B cell (primary cell): ENCODE results near the gene SLC2A6. TPM values are rescaled to one million over a fixed set of nuclear protein-coding genes. Genes with fewer than 3 reads are reported as not detected.
A peak's percentile ranks its signal among the peaks of the same experiment; 100 is the strongest.

ENCODE experiments used
- ATAC-seq: fragments of 200-7000 bp; cut with Tn5 transposase; one replicate; pipeline ENCODE4 v1.10.0; 2021; ENCODE audit warnings: low read depth, mild to moderate bottlenecking, moderate number of reproducible peaks, moderate library complexity
- CTCF ChIA-PET: fragments of 350-600 bp; sonication (Branson Sonifier 250); formaldehyde crosslinking; loops from one replicate; lab custom pipeline; 2021; ENCODE audit warnings: antibody characterized with exemption, inconsistent platforms; lab: Charles Lee
- POLR2A ChIA-PET: fragments of 350-600 bp; sonication (Branson Sonifier 250); formaldehyde crosslinking; loops from one replicate; lab custom pipeline; 2021; ENCODE audit warnings: antibody characterized with exemption; lab: Charles Lee
- DNase-seq: peaks from one replicate; pipeline ENCODE4 v3.0.0; 2013
- H2AFZ ChIP-seq: 2 replicates; pipeline ENCODE4 v1.6.1; 2012; ENCODE audit warnings: mild to moderate bottlenecking, low read depth, low read length; ENCODE audit not compliant: insufficient read depth, poor library complexity, severe bottlenecking
- H3K27ac ChIP-seq, 2 donors: 1 replicate in 1 of 2; 2 replicates in 1 of 2; pipeline ENCODE4 v1.5.1; 2012 to 2013; ENCODE audit warnings: low read length in 2 of 2, mild to moderate bottlenecking in 2 of 2, moderate library complexity in 1 of 2
- H3K27me3 ChIP-seq, 4 experiments: fragments of 200-600 bp in 1 of 4; sonication (generic) in 1 of 4; replicated peaks in 1 of 4; 1 replicate in 2 of 4; 2 replicates in 2 of 4; pipeline versions ENCODE4 v1.6.1 to v1.7.0; 2013 to 2016; ENCODE audit warnings: low read length in 3 of 4, mild to moderate bottlenecking in 2 of 4, mixed read lengths in 1 of 4, moderate library complexity in 1 of 4; ENCODE audit not compliant: insufficient read depth in 4 of 4, control insufficient read depth in 3 of 4; ENCODE audit errors: control extremely low read depth in 1 of 4
- H3K36me3 ChIP-seq, 2 experiments: replicated peaks in 1 of 2; 1 replicate in 1 of 2; 2 replicates in 1 of 2; pipeline versions ENCODE4 v1.6.1 to v1.7.1; 2013; ENCODE audit warnings: low read length in 1 of 2; ENCODE audit not compliant: insufficient read depth in 2 of 2, control insufficient read depth in 1 of 2; ENCODE audit errors: control extremely low read depth in 1 of 2, extremely low read depth in 1 of 2
- H3K4me1 ChIP-seq, 2 donors: fragments of 200-600 bp in 1 of 2; sonication (generic) in 1 of 2; 1 replicate in 1 of 2; 2 replicates in 1 of 2; pipeline versions ENCODE4 v1.5.1 to v1.6.1; 2013 to 2017; ENCODE audit warnings: low read length in 2 of 2; ENCODE audit not compliant: control insufficient read depth in 2 of 2, insufficient read depth in 2 of 2
- H3K4me2 ChIP-seq: replicated peaks from 2 replicates; pipeline ENCODE3; 2012; ENCODE audit warnings: mild to moderate bottlenecking, low read depth, low read length; ENCODE audit not compliant: poor library complexity, severe bottlenecking
- H3K4me3 ChIP-seq, 5 experiments: fragments of 200-600 bp in 1 of 5; sonication (generic) in 1 of 5; 1 replicate in 3 of 5; 2 replicates in 2 of 5; pipeline versions ENCODE4 v1.5.1 to v1.7.0; 2011 to 2016; ENCODE audit warnings: low read length in 4 of 5, mild to moderate bottlenecking in 4 of 5, low read depth in 2 of 5, control low read depth in 1 of 5, moderate library complexity in 1 of 5; ENCODE audit not compliant: insufficient read depth in 1 of 5; ENCODE audit errors: control extremely low read depth in 1 of 5, extremely low read depth in 1 of 5
- H3K79me2 ChIP-seq: fragments of 200-600 bp; sonication (generic); one replicate; pipeline ENCODE4 v1.6.0; 2016; ENCODE audit warnings: low read length; ENCODE audit not compliant: control insufficient read depth, insufficient read depth
- H3K9ac ChIP-seq: fragments of 200-600 bp; sonication (generic); 2 replicates; pipeline ENCODE4 v1.6.1; 2017; ENCODE audit warnings: mild to moderate bottlenecking, low read length, moderate library complexity
- H3K9me3 ChIP-seq, 3 donors: one replicate each; pipeline versions ENCODE4 v1.6.1 to v1.7.1; 2013; ENCODE audit warnings: low read length in 2 of 3; ENCODE audit not compliant: control insufficient read depth in 2 of 3, insufficient read depth in 1 of 3; ENCODE audit errors: control extremely low read depth in 1 of 3
- H4K20me1 ChIP-seq: 2 replicates; pipeline ENCODE4 v1.6.0; 2012; ENCODE audit warnings: mild to moderate bottlenecking, low read length; ENCODE audit not compliant: insufficient read depth, control insufficient read depth, poor library complexity, severe bottlenecking
- H3K27ac Mint-ChIP-seq: one replicate; pipeline ENCODE4 v1.8.0; 2021; ENCODE audit warnings: mixed read lengths
- H3K27me3 Mint-ChIP-seq: one replicate; pipeline ENCODE4 v1.8.0; 2021; ENCODE audit warnings: mixed read lengths
- H3K4me1 Mint-ChIP-seq: one replicate; pipeline ENCODE4 v1.8.0; 2021; ENCODE audit warnings: mixed read lengths
- H3K4me3 Mint-ChIP-seq: one replicate; pipeline ENCODE4 v1.8.0; 2021; ENCODE audit warnings: mixed read lengths
- H3K9me3 Mint-ChIP-seq: one replicate; pipeline ENCODE4 v1.8.0; 2022; ENCODE audit warnings: mixed read lengths; ENCODE audit not compliant: insufficient read depth
- EZH2 ChIP-seq: IDR thresholded peaks from 2 replicates; pipeline ENCODE4 v1.6.1; 2012; ENCODE audit warnings: borderline replicate concordance, low read depth, mild to moderate bottlenecking, moderate library complexity, low read length; ENCODE audit not compliant: insufficient read depth, poor library complexity, severe bottlenecking
- WGBS: methylation state at CpG from one replicate; pipeline ENCODE4 v1.1.5; 2013; ENCODE audit warnings: missing lambda C conversion rate; ENCODE audit not compliant: insufficient coverage; 5-methylcytosine and 5-hydroxymethylcytosine counted together
- intact Hi-C: fragments of 100-400 bp; cut with micrococcal nuclease; formaldehyde crosslinking; loops from one replicate; pipeline ENCODE4 v1.10.0; 2022
- polyA plus RNA-seq: library from polyadenylated mRNA; depleted of rRNA; stranded (reverse); fragments of >200 nt; gene quantifications from 2 replicates; pipeline ENCODE4 v1.2.3, GENCODE V29; 2012
- total RNA-seq, 2 donors: library from RNA; stranded (reverse); fragments of 120-200 nt in 1 of 2; gene quantifications; 1 replicate in 1 of 2; 2 replicates in 1 of 2; pipeline versions ENCODE4 v1.2.3 to v1.2.4, GENCODE V29; 2013 to 2022
- TF ChIP-seq, protein P1 (sequence below): fragments of 200-600 bp; IDR thresholded peaks from one replicate; pipeline ENCODE4 v1.8.0; 2022; ENCODE audit warnings: antibody characterized with exemption, mild to moderate bottlenecking

SLC2A6 gene
- total and polyA plus RNA-seq, 2 donors (not counting 1 experiment from before 2014, with no cell fraction given) = 51.8 to 108 TPM

- Histone ChIP-seq H3K36me3 (peaks cover 0 to 6% of the 10 kb centered on the region in 2 experiments), H3K9me3 (no peaks in the 10 kb centered on the region), H3K4me1 (peaks cover 13 to 35% of the 10 kb centered on the region in 2 donors), H3K79me2 (peaks cover 13% of the 10 kb centered on the region), H3K9ac (peak overlapping the region; percentile 98), H3K4me2 (peak overlapping the region; percentile 85), H2AFZ (peak overlapping the region; percentile 80), H4K20me1 (peaks cover 9% of the 10 kb centered on the region), H3K4me3 (peak overlapping the region in 4 of 5 experiments; percentile 78 to 86 (median 80)), H3K27ac (peak overlapping the region; percentile 83 to 98), H3K27me3 (no peaks in the 10 kb centered on the region)
- intact Hi-C loops = loop anchor here (1.0 to 2.0 kb wide), 6 partner anchors 19 to 124 kb away; partner anchors contain the start of genes REXO4, STKLD1, SURF4 and SURF6
- H3K9me3 Mint-ChIP-seq = no peaks in the 10 kb centered on the region
- peak overlapping the region; percentile 92 for H3K4me3 Mint-ChIP-seq
- peak overlapping the region; percentile 98 for H3K27ac Mint-ChIP-seq
- peaks cover 23% of the 10 kb centered on the region for H3K4me1 Mint-ChIP-seq
- ChIA-PET POLR2A (interaction anchor here (0.5 to 2.8 kb wide), 7 partner anchors 18 to 563 kb away, joined by 3 to 28 read pairs (median 5); partner anchors contain the start of gene SLC2A6), CTCF (interaction anchor here (1.2 to 2.2 kb wide), 6 partner anchors 17 to 42 kb away, joined by 3 to 7 read pairs (median 5); partner anchors contain the start of gene SLC2A6)
- 22% methylated on average over 30 of the region's 30 CpGs for WGBS
- no peaks in the 10 kb centered on the region for H3K27me3 Mint-ChIP-seq
- TF ChIP-seq, protein P1, sequence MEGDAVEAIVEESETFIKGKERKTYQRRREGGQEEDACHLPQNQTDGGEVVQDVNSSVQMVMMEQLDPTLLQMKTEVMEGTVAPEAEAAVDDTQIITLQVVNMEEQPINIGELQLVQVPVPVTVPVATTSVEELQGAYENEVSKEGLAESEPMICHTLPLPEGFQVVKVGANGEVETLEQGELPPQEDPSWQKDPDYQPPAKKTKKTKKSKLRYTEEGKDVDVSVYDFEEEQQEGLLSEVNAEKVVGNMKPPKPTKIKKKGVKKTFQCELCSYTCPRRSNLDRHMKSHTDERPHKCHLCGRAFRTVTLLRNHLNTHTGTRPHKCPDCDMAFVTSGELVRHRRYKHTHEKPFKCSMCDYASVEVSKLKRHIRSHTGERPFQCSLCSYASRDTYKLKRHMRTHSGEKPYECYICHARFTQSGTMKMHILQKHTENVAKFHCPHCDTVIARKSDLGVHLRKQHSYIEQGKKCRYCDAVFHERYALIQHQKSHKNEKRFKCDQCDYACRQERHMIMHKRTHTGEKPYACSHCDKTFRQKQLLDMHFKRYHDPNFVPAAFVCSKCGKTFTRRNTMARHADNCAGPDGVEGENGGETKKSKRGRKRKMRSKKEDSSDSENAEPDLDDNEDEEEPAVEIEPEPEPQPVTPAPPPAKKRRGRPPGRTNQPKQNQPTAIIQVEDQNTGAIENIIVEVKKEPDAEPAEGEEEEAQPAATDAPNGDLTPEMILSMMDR = no peak
- no peak for TF ChIP-seq EZH2
- peak; percentile 92 for DNase-seq
- ATAC-seq = peak; percentile 32
Observed at GRCh38 chr9:133460405-133461175, 18.3 kb downstream of the SLC2A6 start.
